Stimulated activated CD8-positive, alpha-beta memory T cell treated with anti-CD3 and anti-CD28 coated beads, Interleukin-12 subunit alpha, Interleukin-12 subunit beta, amount 100 ng/mL, for 24 hours (primary cell): ENCODE results near the gene CAMK2D.

Source experiments
- DNase-seq: peaks from one replicate; pipeline ENCODE4 v3.0.0-alpha.2; 2020; ENCODE audit errors: extremely low read depth

Gene CAMK2D

GRCh38 chr4:113604955-113605354 lies 156.6 kb downstream of the CAMK2D start:
- DNase-seq = no peak

- no peak for DNase-seq
Measured at GRCh38 chr4:113603911-113604310, 157.6 kb downstream of the CAMK2D start.

GRCh38 chr4:113602646-113603228 lies 158.8 kb downstream of the CAMK2D start:
- no peak for DNase-seq

GRCh38 chr4:113601636-113602035 lies 159.9 kb downstream of the CAMK2D start:
- no peak for DNase-seq

- DNase-seq = no peak
Measured at GRCh38 chr4:113596396-113596795, 165.1 kb downstream of the CAMK2D start.

GRCh38 chr4:113594231-113594556 lies 167.3 kb downstream of the CAMK2D start:
- DNase-seq = no peak

GRCh38 chr4:113593400-113594230 lies 167.9 kb downstream of the CAMK2D start:
- DNase-seq = no peak

GRCh38 chr4:113591982-113592381 lies 169.6 kb downstream of the CAMK2D start:
- no peak for DNase-seq

GRCh38 chr4:113588895-113589668 lies 172.5 kb downstream of the CAMK2D start:
- DNase-seq = no peak

- no peak for DNase-seq
Measured at GRCh38 chr4:113587640-113588275, 173.8 kb downstream of the CAMK2D start.

GRCh38 chr4:113587156-113587555 lies 174.4 kb downstream of the CAMK2D start:
- DNase-seq = no peak

- DNase-seq = no peak
Measured at GRCh38 chr4:113586072-113586471, 175.5 kb downstream of the CAMK2D start.

GRCh38 chr4:113584407-113585150 lies 177.0 kb downstream of the CAMK2D start:
- no peak for DNase-seq

GRCh38 chr4:113582737-113583136 lies 178.8 kb downstream of the CAMK2D start:
- no peak for DNase-seq

- DNase-seq = no peak
Measured at GRCh38 chr4:113579360-113579759, 182.2 kb downstream of the CAMK2D start.

- no peak for DNase-seq
Measured at GRCh38 chr4:113576947-113577678, 184.4 kb downstream of the CAMK2D start.

GRCh38 chr4:113575401-113575800 lies 186.1 kb downstream of the CAMK2D start:
- no peak for DNase-seq

GRCh38 chr4:113574636-113575103 lies 186.9 kb downstream of the CAMK2D start:
- DNase-seq = no peak

GRCh38 chr4:113572620-113573019 lies 188.9 kb downstream of the CAMK2D start:
- no peak for DNase-seq

GRCh38 chr4:113566015-113566795 lies 195.3 kb downstream of the CAMK2D start:
- no peak for DNase-seq
